Measurements from ENCODE around the gene BRME1.

BRME1 gene

DNA sequence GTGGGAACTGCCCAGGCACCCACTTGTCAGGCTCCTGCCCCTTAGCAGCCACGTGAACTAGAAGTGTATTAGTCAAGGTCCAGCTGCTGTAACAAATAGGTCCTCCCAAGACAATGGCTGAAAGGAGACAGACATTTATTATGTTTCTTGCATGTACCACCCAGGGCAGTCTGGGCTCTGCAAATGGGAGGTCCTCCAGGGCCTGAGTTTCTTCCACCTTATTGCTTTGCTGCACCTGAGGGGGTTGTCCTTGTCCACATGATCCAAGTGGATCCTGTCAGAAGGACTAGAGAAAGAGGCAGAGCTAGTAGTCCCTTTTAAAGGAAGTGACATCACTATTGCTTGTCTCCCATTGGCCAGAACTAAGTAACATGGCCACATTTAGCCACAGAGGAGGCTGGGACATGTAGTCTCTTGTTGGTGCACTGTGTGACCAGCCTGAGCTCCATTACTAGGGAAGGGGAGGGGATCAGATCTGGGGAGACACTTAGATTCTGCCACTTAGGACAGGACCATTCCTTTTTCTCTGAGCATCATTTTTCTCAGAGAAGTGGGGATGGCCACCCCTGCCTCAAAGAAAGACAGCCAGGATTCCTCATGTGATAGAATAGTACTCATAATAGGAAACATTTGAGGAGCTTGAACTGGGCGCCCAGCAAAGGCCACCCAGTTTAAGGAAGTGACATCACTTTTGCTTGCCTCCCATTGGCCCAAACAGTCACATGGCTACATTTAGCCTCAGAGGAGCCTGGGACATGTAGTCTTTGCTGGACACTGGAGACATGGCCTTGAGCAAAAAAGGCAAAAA, 15.2 kb upstream of the BRME1 start:
- DNase-seq (ENCODE audit: extremely low spot score), result no peak
- no peak for TF ChIP-seq CTCF (IDR thresholded peaks at IDR 0.05; ENCODE audit: control extremely low read depth, extremely low read depth, low read depth, missing control alignments)
- ChIA-PET CTCF (interaction anchor here (1.0 to 2.5 kb wide), 3 partner anchors 10 to 127 kb away, joined by 3 to 5 read pairs (median 4); partner anchors contain the start of gene IL27RA), POLR2A (interaction anchor here (0.6 kb wide), 1 partner anchor 10 kb away, joined by 4 read pairs; no protein-coding TSS in a partner anchor)

DNA sequence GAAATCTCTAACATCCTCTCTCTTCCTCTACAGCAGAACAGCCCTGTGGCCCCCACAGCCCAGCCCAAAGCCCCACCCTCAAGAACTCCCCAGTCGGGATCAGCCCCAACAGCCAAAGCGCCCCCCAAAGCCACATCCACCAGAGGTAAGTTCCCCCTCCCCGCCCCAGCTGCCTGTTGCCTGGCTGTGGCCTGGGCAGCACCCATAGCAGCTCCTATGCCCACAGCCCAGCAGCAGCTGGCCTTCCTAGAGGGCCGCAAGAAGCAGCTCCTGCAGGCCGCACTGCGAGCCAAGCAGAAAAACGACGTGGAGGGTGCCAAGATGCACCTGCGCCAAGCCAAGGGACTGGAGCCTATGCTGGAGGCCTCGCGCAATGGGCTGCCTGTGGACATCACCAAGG, 14.6 kb upstream of the BRME1 start:
- no peak for TF ChIP-seq CTCF (IDR thresholded peaks at IDR 0.05; ENCODE audit: control extremely low read depth, extremely low read depth, low read depth, missing control alignments)
- ChIA-PET POLR2A (no interaction called here), CTCF (no interaction called here)
- no peak for DNase-seq (ENCODE audit: extremely low spot score)

GRCh38 chr19:13918726-13919411, 13.0 kb upstream of the BRME1 start:
- TF ChIP-seq CTCF (IDR thresholded peaks at IDR 0.05; ENCODE audit: control extremely low read depth, extremely low read depth, low read depth, missing control alignments), result no peak
- CTCF ChIA-PET, result interaction anchor here (1.0 kb wide), 1 partner anchor 38 kb away, joined by 3 read pairs; no protein-coding TSS in a partner anchor
- DNase-seq (ENCODE audit: extremely low spot score), result no peak

GRCh38 chr19:13917888-13918406, 12.0 kb upstream of the BRME1 start:
- POLR2A ChIA-PET, result no interaction called here
- CTCF ChIA-PET, result interaction anchor here (1.0 kb wide), 1 partner anchor 37 kb away, joined by 3 read pairs; no protein-coding TSS in a partner anchor
- no peak for DNase-seq (ENCODE audit: extremely low spot score)
- no peak for TF ChIP-seq CTCF (IDR thresholded peaks at IDR 0.05; ENCODE audit: control extremely low read depth, extremely low read depth, low read depth, missing control alignments)

More at GRCh38 chr19:13918726-13919411, 13.0 kb upstream of the BRME1 start:
- POLR2A ChIA-PET, result interaction anchor here (0.6 kb wide), 1 partner anchor 102 kb away, joined by 3 read pairs; no protein-coding TSS in a partner anchor

GRCh38 chr19:13914777-13915176, 8.9 kb upstream of the BRME1 start:
- ChIA-PET CTCF (interaction anchor here (2.5 kb wide), 1 partner anchor 30 kb away, joined by 6 read pairs; no protein-coding TSS in a partner anchor), POLR2A (no interaction called here)
- DNase-seq (ENCODE audit: extremely low spot score), result no peak
- no peak for TF ChIP-seq CTCF (IDR thresholded peaks at IDR 0.05; ENCODE audit: control extremely low read depth, extremely low read depth, low read depth, missing control alignments)

DNA sequence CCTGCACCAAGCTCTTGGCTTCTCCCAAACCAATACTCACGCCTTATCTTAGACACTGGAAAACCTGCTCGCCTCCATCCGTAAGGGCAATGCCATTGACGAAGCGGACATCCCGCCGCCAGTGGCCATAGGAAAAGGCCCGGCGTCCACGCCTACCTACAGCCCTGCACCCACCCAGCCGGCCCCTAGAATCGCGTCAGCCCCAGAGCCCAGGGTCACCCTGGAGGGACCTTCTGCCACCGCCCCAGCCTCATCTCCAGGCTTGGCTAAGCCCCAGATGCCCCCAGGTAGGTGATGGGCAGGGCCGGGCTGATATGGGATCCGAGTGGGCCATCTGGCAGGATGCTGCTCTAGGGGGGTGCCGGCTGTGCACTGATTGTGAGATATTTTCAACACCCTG, 7.4 kb upstream of the BRME1 start:
- POLR2A ChIA-PET, result no interaction called here
- TF ChIP-seq CTCF (IDR thresholded peaks at IDR 0.05; ENCODE audit: control extremely low read depth, extremely low read depth, low read depth, missing control alignments), result no peak
- no peak for DNase-seq (ENCODE audit: extremely low spot score)
- CTCF ChIA-PET, result interaction anchor here (2.5 kb wide), 1 partner anchor 28 kb away, joined by 6 read pairs; no protein-coding TSS in a partner anchor

Data from GM10248 (cell line).